Body of pancreas (tissue), 4 donors: ENCODE measurements around the gene SRRM2. TPM values are rescaled to one million over a fixed set of nuclear protein-coding genes. Genes with fewer than 3 reads are reported as not detected.

ENCODE experiments used
- ATAC-seq: fragments of 150-250 bp; one replicate; pipeline ENCODE4 v1.9.1; 2016
- DNase-seq, 4 donors: peaks; one replicate each; pipeline ENCODE4 v3.0.0-alpha.2; 2019
- H3K27ac ChIP-seq, 4 donors: fragments of 200-600 bp; sonication (generic); 1 replicate in 3 of 4; 2 replicates in 1 of 4; pipeline versions ENCODE4 v1.5.1 to v1.6.1; 2016 to 2019; ENCODE audit warnings: mild to moderate bottlenecking in 1 of 4, mixed read lengths in 1 of 4, moderate library complexity in 1 of 4
- H3K27me3 ChIP-seq, 2 donors: fragments of 200-600 bp; sonication (generic); one replicate each; pipeline ENCODE4 v1.6.0; 2016; ENCODE audit warnings: mild to moderate bottlenecking in 1 of 2
- H3K36me3 ChIP-seq, 2 donors: fragments of 200-600 bp; sonication (generic); replicated peaks in 1 of 2; 2 replicates each; pipeline ENCODE4 v1.5.1; 2016; ENCODE audit warnings: low read depth in 2 of 2; ENCODE audit not compliant: insufficient read depth in 1 of 2
- H3K4me1 ChIP-seq: fragments of 200-600 bp; sonication (generic); one replicate; pipeline ENCODE4 v1.6.0; 2016
- H3K4me3 ChIP-seq, 2 donors: fragments of 200-600 bp; sonication (generic); 1 replicate in 1 of 2; 2 replicates in 1 of 2; pipeline ENCODE4 v1.5.1; 2016 to 2019
- H3K9me3 ChIP-seq, 3 donors: fragments of 200-600 bp; sonication (generic); 1 replicate in 2 of 3; 2 replicates in 1 of 3; pipeline ENCODE4 v1.5.1; 2016
- POLR2A ChIP-seq, 3 donors: fragments of 450-650 bp; IDR thresholded peaks; one replicate each; pipeline ENCODE4 v1.6.1; 2016; ENCODE audit warnings: antibody characterized with exemption in 3 of 3, mild to moderate bottlenecking in 2 of 3
- WGBS, 2 donors: methylation state at CpG; one replicate each; pipeline ENCODE4 v1.1.5; 2017; 5-methylcytosine and 5-hydroxymethylcytosine counted together
- intact Hi-C: fragments of 100-400 bp; cut with DNase I; formaldehyde crosslinking; loops from one replicate; pipeline ENCODE4 v1.15.1; 2023
- total RNA-seq, 2 donors: library from RNA; depleted of rRNA; stranded (reverse); fragments of >200 nt; gene quantifications; one replicate each; pipeline ENCODE4 v1.1.0, GENCODE V29; 2016
- TF ChIP-seq, protein P1 (sequence below), 7 experiments: fragments of 450-650 bp in 4 of 7; fragments of 200-600 bp in 3 of 7; sonication (generic) in 3 of 7; IDR thresholded peaks; one replicate each; pipeline ENCODE4 v1.5.1; 2016 to 2019; ENCODE audit warnings: antibody characterized with exemption in 7 of 7

Gene SRRM2
- total RNA-seq, 2 donors from 2014 or later = 231 to 1,198 TPM

DNA sequence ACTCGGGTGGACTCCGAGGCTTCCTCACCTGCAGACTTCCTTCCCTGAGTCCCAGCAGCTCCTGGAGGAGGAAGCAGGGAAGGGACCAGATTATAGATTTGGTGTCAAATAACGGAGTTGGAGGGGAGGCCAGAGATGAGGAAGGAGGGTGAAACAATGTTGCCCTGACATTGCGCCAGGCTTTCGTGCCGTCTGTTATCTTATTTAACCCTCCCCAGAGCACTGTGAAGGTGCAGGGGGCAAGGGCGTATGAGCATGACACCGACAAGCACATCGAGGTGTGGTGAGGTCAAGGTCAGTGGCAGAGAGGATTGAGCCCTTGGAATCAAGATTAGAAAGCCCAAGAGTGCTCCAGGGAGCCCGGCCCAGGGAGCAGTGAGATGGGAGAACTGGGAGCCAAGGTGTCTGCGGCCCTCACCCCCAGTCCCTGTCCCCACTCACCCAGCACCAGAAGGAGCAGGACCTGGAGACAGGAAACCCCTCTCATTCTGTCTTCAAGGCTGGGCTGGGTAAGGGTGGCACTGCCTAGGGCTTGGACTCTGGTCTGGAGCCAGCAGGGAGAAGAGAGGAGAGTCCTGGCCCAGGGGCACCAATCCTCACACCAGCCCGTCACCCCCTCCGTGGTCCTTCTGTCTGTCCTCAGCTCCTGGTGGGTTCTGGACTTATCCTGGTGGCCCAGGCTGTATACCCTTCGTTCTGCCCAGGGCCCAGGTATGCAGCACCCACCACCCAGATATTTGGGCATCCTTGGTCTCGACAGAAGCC lies 33.8 kb downstream of the SRRM2 start:
- peaks cover 0 to 20% of the 10 kb centered on the region in 2 donors for H3K27me3 ChIP-seq
- no peak for DNase-seq
- H3K36me3 ChIP-seq = no peaks in the 10 kb centered on the region
- H3K4me3 ChIP-seq = no peak overlapping the region
- peaks cover 17% of the 10 kb centered on the region for H3K4me1 ChIP-seq
- 25 to 34% methylated on average over 12 to 15 of the region's 15 CpGs for WGBS, 2 donors
- intact Hi-C loops = no loop called here
- no peak for TF ChIP-seq POLR2A (IDR thresholded peaks at IDR 0.05)
- TF ChIP-seq, protein P1, sequence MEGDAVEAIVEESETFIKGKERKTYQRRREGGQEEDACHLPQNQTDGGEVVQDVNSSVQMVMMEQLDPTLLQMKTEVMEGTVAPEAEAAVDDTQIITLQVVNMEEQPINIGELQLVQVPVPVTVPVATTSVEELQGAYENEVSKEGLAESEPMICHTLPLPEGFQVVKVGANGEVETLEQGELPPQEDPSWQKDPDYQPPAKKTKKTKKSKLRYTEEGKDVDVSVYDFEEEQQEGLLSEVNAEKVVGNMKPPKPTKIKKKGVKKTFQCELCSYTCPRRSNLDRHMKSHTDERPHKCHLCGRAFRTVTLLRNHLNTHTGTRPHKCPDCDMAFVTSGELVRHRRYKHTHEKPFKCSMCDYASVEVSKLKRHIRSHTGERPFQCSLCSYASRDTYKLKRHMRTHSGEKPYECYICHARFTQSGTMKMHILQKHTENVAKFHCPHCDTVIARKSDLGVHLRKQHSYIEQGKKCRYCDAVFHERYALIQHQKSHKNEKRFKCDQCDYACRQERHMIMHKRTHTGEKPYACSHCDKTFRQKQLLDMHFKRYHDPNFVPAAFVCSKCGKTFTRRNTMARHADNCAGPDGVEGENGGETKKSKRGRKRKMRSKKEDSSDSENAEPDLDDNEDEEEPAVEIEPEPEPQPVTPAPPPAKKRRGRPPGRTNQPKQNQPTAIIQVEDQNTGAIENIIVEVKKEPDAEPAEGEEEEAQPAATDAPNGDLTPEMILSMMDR (IDR thresholded peaks at IDR 0.05) = no peak
- H3K27ac ChIP-seq = no peak overlapping the region
- no peak for ATAC-seq
- H3K9me3 ChIP-seq = no peaks in the 10 kb centered on the region

DNA sequence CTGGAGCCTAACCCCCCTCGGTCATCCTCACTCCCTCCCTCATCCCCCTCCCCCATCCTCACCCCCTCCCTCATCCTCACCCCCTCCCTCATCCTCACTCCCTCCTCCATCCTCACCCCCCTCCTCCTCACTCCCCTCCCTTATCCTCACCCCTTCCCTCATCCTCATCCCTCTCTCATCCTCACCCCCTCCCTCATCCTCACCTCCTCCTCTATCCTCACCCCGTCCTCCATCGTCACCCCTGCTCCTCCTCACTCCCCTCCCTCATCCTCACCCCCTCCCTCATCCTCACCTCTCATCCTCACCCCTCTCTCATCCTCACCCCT lies 34.4 kb downstream of the SRRM2 start:
- H3K9me3 ChIP-seq = no peaks in the 10 kb centered on the region
- H3K36me3 ChIP-seq = no peaks in the 10 kb centered on the region
- TF ChIP-seq, protein P1 (IDR thresholded peaks at IDR 0.05) = no peak
- TF ChIP-seq POLR2A (IDR thresholded peaks at IDR 0.05) = no peak
- intact Hi-C loops = no loop called here
- H3K27ac ChIP-seq = no peak overlapping the region
- DNase-seq = no peak
- no peak for ATAC-seq
- peaks cover 0 to 20% of the 10 kb centered on the region in 2 donors for H3K27me3 ChIP-seq
- 41 to 75% methylated on average over 1 to 3 of the region's 3 CpGs for WGBS, 2 donors
- H3K4me3 ChIP-seq = no peak overlapping the region
- peaks cover 17% of the 10 kb centered on the region for H3K4me1 ChIP-seq

DNA sequence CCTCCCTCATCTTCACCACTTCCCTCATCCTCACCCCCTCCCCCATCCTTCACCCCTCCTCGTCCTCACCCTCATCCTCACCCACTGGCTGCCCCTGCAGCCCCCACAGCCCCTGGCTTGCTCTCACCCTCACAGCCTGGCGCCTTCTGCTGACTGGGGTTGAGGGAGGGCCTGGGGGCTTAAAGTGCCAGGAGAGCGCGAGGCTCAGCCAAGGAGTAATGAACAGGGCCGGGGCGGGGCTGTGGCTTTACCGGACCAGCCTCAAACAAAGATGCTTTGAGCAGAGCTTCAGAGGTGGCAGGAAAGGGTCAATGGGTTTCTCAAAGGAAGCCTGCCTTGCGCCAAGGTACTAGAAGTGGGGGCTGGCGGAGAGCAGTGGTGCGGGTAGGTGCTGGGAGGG lies 35.0 kb downstream of the SRRM2 start, which contains the start of gene PRSS33:
TSS of gene PRSS33 (minus strand) at position 155 of the 400 bp plus-strand sequence. CDS start 1,013 bp downstream, outside the sequence.
- DNase-seq (no peak), ATAC-seq (no peak)
- Histone ChIP-seq H3K27me3 (peaks cover 0 to 20% of the 10 kb centered on the region in 2 donors), H3K4me1 (peaks cover 17% of the 10 kb centered on the region), H3K4me3 (no peak within 1 kb of the TSS), H3K9me3 (no peaks in the 10 kb centered on the region), H3K27ac (no peak within 1 kb of the TSS), H3K36me3 (no peaks in the 10 kb centered on the region)
- WGBS, 2 donors = 15 to 21% methylated on average over 9 of the region's 10 CpGs
- TF ChIP-seq, protein P1 (IDR thresholded peaks at IDR 0.05) = no peak
- TF ChIP-seq POLR2A (IDR thresholded peaks at IDR 0.05) = no peak
- intact Hi-C loops = no loop called here

DNA sequence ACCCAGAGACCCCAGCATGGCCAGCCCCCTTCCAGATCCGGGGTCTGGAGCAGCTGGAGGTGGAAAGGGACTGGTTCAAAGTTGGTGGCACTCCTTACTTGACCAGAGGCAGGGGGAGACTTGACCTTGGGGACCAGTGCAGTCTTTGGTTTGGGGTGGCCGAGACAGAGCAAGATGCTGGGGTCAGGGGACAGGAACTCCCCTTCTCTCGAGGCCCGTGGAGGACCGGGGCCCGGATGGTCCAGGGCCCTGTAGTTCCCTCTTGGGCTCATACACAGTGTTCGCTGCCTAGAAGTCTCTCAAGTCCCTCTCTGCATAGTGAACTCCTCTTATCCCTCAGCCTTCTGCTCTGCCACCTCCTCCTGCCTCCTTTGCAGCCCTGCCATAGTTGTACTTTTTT lies 35.5 kb downstream of the SRRM2 start:
- TF ChIP-seq POLR2A (IDR thresholded peaks at IDR 0.05) = no peak
- ATAC-seq = no peak
- Histone ChIP-seq H3K4me3 (no peak overlapping the region), H3K27ac (no peak overlapping the region), H3K9me3 (no peaks in the 10 kb centered on the region), H3K27me3 (peaks cover 0 to 20% of the 10 kb centered on the region in 2 donors), H3K36me3 (no peaks in the 10 kb centered on the region), H3K4me1 (peaks cover 17% of the 10 kb centered on the region)
- DNase-seq = no peak
- intact Hi-C loops = no loop called here
- 33 to 39% methylated on average over 6 to 7 of the region's 7 CpGs for WGBS, 2 donors

DNA sequence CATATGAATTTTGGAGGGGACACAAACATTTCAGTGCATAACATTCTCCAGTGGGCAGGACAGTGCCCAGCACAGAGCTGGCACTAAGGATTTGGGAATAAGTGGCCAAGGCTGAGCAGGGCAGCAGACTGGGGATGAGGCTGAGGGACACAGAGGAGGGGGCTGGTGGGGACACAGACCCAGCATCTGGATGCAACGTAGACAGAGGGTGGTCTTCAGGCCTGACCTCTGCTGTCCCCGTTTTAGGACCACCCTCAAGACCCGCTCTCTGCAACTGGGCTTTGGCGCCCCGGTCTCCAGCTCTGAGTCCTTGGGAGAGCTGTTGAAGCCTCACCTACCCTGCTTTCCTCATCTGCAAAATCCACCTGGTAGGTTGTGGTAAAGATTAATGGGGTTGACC lies 38.2 kb downstream of the SRRM2 start:
- Histone ChIP-seq H3K4me3 (no peak overlapping the region), H3K27me3 (peaks cover 0 to 13% of the 10 kb centered on the region in 2 donors), H3K4me1 (peaks cover 16% of the 10 kb centered on the region), H3K36me3 (no peaks in the 10 kb centered on the region), H3K27ac (no peak overlapping the region), H3K9me3 (no peaks in the 10 kb centered on the region)
- no peak for DNase-seq
- TF ChIP-seq POLR2A (IDR thresholded peaks at IDR 0.05) = no peak
- TF ChIP-seq, protein P1 (IDR thresholded peaks at IDR 0.05) = no peak
- intact Hi-C loops = no loop called here
- no peak for ATAC-seq
- WGBS, 2 donors = 64 to 73% methylated on average over 5 of the region's 5 CpGs
